H54 (cell line): ENCODE measurements around the gene HBEGF.
A peak's percentile ranks its signal among the peaks of the same experiment; 100 is the strongest.
"Not testable (repeated sequence)": the region's sequence is repeated elsewhere in the genome, so short reads cannot be mapped to it uniquely, and the experiment has no call there.

Experiments used
- DNase-seq: peaks from one replicate; pipeline ENCODE4 v3.0.0; 2011; ENCODE audit warnings: low spot score, mixed read lengths; ENCODE audit not compliant: insufficient read length
- FAIRE-seq: peaks from 3 replicates; lab custom pipeline; 2011; peaks lifted over from hg19 to GRCh38; lab: Jason Lieb, UNC
- POLR2A ChIP-seq: IDR thresholded peaks from 2 replicates; pipeline ENCODE4 v1.6.1; 2011; ENCODE audit warnings: low read depth, mild to moderate bottlenecking, low read length

HBEGF gene

DNA sequence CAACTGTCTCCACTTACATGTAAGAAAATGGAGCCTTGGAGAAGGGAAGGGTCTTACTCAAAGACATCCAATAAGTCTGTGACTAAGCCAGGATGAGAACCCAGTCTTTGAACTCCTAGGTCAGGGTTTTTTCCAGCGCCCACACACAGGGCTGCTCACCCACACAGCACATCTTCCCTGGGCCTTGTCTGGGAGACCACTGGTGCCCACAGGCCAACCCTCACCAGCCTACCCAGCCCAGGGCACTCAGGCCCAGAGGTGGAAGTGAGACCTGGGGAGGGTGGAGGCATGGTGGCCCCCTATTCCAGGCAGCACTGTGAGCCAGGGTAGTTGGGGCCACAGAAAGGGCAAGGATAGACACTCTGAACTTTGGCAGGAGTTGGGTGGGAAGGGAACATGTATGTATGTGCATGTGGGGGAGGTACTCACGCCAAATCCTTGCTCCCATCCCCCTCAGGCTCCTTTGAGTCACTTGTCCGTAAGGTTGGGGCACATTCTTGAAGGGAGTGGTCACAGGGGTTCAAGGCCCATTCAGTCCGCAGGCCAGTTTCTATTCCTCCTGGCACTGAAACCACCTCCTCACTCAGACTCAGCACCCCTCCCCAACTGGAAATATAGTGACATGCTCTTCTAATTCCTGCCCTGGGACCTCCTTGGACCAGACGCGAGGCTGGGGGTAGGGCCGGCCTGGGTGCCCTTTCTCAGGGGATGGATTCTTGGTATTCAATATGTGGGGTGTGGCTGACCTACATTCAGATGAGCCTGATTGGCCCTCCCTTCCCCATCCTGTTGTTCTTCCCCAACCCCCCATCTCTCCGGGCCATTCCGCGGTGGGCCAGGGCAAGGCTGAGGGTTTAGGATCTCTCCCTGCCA is 10.7 kb upstream of the HBEGF start:
- FAIRE-seq (no peak), DNase-seq (no peak)
- TF ChIP-seq POLR2A: no peak

DNA sequence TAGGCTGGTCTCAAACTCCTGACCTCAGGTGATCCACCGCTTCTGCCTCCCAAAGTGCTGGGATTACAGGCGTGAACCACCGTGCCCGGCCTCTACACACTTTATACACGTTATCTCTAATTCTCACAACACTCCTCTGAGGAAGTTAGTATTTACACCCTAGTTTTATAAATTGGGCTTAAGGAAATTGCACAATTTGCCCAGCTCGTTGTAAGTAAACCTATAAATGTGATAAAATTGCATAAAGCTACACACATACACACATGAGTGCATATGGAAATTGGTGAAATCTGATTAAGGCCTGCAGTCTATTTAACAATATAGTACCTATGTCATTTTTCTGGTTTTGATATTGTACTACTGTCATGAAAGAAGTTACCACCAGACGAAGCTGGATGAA is 9.1 kb upstream of the HBEGF start:
- FAIRE-seq (no peak), DNase-seq (no peak)
- no peak for TF ChIP-seq POLR2A

DNA sequence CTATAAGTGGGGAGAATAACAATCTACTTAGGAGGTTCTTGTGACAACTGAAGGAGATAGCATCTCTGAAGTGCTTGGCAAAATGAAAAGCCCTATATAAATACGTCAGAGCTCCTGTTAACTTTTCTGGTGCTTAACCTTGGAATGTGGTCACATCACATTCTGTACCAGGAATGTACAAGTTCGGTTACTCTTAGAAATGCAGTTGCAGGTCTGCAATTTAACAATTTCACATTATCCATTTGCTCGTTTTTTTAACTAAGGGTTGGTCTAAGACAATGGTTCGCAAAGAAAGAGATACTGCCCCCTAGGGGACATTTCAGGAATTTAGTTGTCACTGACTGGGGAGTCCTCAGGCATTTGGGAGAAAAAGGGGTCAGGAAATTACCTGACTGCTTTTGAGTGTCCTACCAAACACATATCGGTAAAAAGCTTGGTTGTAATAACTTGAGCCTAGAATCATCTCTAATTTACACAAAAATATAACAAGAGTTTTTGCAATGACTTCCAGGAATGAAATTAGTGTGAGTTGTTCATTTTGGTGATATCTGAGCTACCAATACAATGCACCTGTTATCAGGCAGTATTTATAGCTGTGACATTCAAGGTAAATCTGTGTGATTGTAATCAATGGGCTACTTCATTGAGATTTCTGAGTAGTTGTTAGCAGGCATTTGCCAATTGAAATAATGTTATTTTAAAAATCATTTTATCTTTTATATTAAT is 5.4 kb upstream of the HBEGF start:
- FAIRE-seq: no peak

DNA sequence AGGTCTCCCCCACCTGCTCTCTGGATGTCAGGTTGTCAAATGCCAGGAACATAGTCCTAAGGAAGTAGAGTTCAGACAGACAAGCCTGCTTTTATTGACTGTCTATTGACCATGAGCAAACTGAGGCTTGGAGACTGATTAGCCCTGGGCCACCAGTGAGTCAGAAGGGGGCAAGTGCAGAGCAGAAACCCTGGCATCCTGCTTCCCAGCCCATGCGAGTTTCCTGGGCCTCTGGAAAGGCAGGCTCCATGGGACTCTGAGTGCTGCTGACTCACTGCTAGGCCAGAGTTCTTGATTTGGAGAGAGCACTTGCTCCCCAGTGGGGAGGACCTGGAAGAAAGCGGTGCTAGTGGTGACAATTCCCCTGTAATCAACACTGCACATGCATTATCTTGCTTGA is 2.8 kb upstream of the HBEGF start:
- FAIRE-seq: no peak
- no peak for TF ChIP-seq POLR2A
- DNase-seq: no peak

More for the DNA sequence above, 5.4 kb upstream of the HBEGF start:
- DNase-seq: no peak
- no peak for TF ChIP-seq POLR2A

DNA sequence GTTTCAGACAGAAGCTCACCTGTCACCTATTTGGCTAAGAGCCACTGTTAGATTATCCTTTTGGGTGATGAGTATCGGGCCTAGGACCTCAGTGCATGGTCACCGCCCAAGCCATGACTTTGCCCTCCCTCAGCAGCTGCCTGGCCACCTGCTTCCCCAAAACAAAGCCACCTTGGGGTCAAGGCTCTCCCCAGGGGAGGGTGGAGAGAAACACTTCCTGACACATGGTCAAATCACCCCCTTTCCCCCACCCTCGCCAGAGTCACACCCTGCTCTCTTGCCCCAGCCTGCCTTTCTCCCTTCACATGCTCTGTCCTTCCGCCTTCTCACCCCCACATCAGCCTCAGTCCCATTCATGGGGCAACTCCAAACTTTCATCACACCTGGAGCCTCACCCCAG is 1.7 kb upstream of the HBEGF start:
- DNase-seq (no peak), FAIRE-seq (no peak)
- TF ChIP-seq POLR2A: no peak

DNA sequence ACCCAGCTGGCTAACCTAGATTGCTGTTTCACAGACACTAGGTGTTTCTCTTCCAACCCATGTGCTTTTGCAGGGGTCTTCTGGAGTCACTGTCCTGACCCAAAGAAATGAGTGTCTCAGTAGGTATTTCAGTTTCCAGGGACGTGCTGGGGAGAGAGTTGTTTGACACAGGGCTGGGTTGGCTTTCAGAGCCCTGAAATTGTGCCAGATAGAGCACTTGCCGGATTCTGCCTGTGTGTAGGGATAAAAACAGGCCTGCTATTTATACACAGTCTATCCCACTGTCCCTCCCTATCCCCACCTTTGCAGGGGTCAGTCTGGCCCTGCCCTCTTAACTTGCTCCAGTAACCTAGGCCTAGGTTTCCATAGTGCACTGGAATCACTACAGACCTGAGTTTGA is 957 bp upstream of the HBEGF start:
- no peak for TF ChIP-seq POLR2A
- DNase-seq: no peak
- no peak for FAIRE-seq

DNA sequence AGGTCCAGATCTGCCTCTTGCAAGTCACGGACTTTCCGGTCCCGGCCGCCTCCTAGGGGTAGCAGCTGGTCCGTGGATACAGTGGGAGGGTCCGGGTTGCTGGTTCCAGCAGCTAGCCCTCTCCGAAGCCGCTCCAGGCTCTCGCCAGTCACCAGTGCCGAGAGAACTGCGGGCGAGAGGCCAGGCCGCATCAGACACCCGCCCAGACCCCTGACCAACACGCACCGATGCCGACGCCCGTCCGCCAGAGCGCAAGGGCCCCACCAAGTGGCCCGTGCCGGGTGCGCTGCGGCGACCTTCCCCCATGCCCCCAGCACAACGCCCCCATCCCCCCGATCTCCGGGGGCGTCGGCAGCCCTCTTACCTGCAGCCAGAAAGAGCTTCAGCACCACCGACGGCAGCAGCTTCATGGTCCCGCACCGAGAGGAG is 470 bp downstream of the HBEGF start:
- FAIRE-seq (no peak), DNase-seq (no peak)
- no peak for TF ChIP-seq POLR2A

DNA sequence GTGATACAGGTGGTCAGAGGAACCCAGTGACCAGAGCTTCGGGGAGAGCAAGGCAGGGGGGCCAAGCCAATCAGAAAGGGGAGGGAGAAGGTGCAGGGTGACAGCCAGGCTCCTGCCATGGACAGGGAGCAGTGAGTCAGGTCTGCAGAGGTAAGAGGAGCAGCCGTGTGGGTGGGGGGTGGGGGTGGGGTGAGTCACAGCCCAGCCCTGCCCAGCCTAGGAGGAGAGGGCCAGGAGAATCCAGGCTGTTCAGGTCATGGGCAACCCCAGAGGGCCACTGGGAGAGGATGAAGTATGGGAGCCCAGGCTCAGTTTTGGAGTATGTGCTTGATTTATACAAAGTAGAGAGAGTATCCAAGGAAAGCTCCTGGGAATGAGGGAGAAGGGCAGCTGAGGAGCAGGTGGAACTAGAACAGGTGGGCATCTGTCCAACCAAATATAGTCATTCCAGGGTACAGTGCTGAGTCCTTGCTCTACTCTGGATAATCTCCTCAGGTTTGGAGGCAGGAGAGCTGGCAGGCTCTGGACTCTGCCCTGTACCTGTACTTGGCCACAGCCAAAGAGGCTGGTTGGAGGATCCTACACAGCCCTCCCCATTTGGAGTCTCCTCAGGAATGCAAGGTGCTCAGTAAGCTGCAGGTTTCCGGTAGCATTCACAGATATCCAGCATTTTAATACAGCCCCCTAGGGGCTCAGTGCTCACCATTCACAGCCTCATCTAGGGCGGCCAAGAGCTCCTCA is 1.6 kb downstream of the HBEGF start:
- FAIRE-seq (no peak), DNase-seq (peak; percentile 90)
- no peak for TF ChIP-seq POLR2A

DNA sequence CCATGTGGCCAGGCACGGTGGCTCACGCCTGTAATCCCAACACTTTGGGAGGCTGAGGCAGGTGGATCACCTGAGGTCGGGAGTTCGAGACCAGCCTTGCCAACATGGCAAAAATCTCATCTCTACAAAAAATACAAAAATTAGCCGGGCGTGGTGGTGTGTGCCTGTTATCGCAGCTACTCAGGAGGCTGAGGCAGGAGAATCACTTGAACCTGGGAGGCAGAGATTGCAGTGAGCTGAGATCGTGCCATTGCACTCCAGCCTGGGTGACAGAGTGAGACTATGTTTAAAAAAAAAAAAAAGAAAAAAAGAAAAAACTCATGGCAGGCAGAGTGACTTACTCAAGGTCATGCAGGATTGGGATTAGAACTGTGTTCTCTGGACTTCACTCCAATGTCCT is 2.6 kb downstream of the HBEGF start:
- DNase-seq, FAIRE-seq: not testable (repeated sequence)

DNA sequence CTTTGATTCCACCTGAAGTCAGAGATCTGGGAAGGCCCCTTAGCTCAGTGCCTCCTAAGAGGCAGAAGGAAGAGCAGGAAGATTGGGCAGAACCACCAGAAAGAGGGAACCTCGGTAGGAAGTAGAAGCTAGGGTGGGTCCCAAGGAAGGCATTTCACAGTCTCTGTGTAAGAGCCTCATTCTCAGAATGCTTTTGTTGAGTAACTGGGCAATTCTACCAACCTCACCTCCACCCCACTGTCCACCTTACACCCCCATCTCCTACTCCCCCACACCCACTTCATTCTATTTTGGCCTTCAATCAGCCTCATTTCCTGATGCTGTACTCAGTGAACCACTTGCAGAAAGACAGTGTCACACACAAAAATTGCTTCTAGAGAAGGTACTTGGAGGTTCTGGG is 3.5 kb downstream of the HBEGF start:
- no peak for TF ChIP-seq POLR2A
- no peak for DNase-seq
- FAIRE-seq: no peak

DNA sequence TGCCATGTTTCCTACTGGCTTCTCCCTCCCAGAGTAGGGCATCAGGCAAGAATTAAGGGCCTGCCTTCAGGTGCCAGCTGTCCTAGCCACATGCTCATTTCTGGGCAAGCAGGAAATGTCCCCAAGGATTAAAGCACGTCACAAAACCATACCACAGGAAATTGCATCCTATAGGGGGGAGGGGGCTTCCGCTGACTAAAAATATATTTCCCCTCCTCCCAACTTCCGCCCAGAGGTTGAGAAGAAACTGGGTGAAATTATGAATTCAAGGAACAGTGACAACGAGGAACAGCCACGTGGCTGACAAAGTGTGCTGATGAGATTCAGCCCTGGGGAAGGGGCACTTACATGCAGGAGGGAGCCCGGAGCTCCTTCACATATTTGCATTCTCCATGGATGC is 4.1 kb downstream of the HBEGF start:
- no peak for TF ChIP-seq POLR2A
- DNase-seq: no peak
- FAIRE-seq: no peak

DNA sequence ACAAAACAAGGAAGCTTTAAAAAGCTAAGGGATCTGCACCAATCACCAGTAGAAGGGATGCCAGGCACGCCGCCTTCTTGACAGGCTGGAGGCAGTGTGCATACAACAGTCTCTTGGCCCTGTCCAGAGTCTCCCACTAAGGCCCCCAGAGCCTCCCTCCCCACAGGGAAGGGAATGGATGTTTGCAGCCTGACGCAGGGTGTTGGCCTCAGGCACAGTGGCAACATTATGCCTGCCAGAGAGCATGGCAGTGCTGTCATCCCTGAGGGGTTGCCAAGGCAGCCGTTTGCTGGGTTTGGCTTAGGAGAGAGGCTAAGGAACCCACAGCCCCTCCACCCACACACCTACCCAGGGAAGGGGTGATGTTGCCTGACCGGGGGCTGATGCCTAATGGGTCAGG is 4.8 kb downstream of the HBEGF start:
- DNase-seq (no peak), FAIRE-seq (no peak)

DNA sequence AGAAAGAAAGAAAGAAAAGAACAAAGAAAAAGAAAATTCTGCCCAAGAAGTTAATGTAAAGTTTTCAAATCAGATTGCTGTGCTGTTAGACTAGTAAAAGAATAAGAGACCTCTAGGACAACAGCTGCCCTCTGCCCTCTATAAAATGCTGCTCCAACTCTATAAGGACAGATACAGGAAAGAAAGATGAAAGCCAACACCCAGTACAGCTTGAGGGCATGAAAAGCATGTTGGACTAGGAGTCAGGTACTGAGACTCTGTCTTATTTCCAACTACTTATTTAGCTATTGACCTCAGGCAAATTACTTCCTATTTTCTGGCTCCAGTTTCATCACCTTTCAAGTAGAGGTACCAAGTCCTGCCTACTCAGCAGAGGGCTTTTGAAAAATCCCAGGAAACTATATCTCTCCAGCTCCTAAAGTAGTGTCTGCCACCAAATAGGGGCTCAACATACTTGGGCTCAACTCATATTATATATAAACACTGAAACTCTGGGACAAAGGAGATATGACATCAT is 5.7 kb downstream of the HBEGF start:
- FAIRE-seq: no peak
- no peak for DNase-seq
- no peak for TF ChIP-seq POLR2A

More for the DNA sequence above, 4.8 kb downstream of the HBEGF start:
- TF ChIP-seq POLR2A: no peak

DNA sequence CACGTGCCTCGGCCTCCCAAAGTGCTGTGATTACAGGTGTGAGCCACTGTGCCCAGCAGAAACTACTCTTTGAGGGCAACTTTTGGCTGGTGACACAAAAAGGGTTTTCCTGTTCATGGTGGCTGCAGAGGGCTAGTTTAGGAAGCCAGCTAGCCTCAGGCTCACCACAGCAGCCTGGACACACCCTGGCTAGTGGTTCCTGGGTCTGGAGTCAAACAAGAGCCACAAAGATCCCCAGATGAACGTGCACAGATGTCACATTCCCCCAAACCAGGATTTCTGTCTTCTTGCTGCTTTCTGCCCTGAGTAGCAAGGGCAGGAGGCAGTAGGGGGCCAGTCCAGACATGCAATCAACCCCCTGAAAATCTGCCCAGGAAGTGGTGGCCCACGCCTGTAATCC is 6.8 kb downstream of the HBEGF start:
- no peak for FAIRE-seq
- no peak for TF ChIP-seq POLR2A
- DNase-seq: no peak
